GM12801 (cell line): ENCODE results near the gene YARS1.

Source experiments
- TF ChIP-seq, protein P1 (sequence below): IDR thresholded peaks from one replicate; pipeline ENCODE4 v1.5.1; 2011; ENCODE audit warnings: control low read depth; ENCODE audit not compliant: insufficient read length; ENCODE audit errors: extremely low read depth

Gene YARS1

DNA sequence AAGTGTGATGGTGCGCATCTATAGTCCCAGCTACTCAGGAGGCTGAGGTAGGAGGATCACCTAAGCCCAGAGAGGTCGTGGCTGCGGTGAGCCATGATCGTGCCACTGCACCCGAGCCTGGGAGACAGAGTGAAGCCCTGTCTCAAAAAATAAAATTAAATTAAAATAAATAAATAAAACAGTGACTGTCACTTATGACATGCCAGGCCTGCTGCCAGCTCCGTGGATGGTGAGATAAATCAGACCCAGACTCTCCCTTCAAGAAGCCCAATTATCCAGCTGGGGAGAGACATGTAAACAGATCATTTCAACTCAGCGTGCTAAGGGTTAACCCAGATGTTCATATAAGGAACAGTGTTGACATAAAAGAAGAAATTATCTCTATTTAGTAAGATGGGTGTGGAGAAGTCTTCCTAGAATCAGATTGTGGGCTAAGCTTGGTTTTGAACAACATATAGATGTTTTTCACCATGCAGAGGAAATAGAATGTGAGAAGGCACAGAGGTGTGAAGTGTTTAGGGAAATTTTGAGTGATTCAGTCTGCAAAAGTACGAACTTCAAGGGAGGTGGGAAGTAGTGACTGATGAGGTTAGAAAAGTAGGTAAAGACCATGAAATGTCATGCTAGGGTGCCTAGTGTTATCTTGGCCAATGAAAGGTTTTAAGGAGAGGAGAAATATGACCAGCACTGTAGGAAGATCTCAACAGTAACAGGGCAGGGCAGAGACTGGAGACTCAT, 18.3 kb downstream of the YARS1 start:
- TF ChIP-seq, protein P1, sequence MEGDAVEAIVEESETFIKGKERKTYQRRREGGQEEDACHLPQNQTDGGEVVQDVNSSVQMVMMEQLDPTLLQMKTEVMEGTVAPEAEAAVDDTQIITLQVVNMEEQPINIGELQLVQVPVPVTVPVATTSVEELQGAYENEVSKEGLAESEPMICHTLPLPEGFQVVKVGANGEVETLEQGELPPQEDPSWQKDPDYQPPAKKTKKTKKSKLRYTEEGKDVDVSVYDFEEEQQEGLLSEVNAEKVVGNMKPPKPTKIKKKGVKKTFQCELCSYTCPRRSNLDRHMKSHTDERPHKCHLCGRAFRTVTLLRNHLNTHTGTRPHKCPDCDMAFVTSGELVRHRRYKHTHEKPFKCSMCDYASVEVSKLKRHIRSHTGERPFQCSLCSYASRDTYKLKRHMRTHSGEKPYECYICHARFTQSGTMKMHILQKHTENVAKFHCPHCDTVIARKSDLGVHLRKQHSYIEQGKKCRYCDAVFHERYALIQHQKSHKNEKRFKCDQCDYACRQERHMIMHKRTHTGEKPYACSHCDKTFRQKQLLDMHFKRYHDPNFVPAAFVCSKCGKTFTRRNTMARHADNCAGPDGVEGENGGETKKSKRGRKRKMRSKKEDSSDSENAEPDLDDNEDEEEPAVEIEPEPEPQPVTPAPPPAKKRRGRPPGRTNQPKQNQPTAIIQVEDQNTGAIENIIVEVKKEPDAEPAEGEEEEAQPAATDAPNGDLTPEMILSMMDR, result no peak

DNA sequence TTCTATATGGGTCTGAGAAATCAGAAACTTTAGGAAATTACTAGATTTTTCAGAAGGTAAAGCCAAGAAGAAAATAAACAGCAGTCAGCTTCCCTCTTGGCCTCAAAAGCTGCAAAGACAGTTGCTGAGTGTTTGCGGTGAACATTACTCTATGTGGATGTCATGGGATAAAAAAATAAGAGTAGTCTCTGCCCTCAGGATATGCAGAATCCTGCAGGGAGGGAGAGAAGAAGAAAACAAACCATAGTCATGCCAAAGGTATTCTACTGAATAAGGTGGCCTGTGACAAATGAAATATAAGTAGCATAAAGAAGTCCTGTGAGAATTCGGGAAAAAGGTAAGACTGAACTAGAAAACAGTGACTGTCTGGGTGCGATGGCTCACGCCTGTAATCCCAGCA, 19.0 kb downstream of the YARS1 start:
- TF ChIP-seq, protein P1, result no peak

DNA sequence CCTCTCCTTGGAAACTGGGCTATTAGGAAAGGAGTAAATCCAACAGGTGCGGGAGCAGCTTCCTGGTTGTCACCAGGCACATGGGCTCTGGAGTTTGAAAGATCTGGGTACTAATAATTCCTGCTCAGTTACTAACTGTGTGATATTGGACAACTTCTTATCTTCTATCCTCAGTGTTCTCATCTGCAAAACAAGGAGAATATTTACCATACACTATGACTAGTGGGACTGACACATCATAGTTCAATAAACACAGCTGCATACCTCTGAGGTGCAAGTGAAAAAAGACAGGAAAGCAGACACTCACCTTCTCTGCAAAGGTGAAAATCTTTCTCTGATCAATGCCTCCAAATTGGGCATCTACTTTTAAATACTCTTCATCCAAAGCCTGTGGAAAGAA, 19.7 kb downstream of the YARS1 start:
- TF ChIP-seq, protein P1, result no peak

DNA sequence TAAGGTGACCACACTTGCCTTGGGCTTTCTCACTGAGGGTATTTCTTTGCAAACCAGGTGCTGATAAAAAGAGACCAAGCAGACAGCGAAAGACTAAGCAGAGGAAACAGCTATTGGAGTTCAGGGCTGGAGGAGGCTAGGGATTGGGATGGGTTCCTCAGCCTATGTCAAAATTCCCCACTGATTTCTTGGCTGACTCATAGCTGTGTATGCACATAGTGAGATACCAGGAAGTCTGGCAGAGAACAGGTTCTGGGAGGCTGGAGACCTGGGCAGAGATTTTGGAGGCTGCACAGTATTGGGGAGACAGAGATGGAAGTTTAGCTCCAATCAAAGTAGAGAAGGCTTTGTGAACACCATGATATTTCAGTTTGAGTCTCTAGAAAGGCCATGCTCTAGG, 25.3 kb downstream of the YARS1 start:
- TF ChIP-seq, protein P1, result no peak

DNA sequence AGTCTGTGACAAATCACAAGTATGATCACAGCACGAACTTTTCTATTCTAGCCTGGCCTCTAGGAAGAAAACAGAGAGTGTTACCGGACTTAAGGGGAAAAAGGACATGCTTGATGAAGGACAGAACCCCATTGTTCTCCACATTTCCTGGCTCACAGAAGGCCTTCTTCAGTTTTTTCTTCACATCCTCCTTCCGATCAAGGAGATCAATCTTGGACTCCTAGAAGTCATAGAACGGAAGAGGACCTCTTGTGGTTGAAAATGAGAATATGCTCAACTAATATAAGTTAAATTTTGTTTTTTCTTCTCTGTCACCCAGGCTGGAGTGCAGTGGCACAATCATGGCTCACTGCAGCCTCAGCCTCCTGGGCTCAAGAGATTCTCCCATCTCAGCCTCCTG, 30.3 kb downstream of the YARS1 start:
- TF ChIP-seq, protein P1, result no peak

DNA sequence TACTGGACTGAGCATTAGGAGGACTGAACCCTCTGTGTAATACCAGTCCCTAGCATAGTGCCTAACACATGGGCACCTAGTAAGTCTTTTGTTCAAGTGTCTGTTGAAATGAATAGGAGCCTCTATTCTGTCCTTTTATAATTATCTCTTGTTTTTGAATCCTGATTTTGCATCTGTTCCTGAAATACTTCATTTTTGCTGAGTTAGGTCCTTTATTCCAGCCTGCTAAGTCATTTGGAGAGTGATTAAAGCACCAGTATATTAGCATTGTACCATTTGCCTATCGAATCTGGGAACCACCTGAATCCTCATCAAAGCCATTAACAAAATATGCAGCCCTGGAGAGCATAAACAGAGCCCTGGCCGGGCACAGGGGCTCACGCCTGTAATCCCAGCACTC, 32.3 kb downstream of the YARS1 start:
- TF ChIP-seq, protein P1, result no peak

DNA sequence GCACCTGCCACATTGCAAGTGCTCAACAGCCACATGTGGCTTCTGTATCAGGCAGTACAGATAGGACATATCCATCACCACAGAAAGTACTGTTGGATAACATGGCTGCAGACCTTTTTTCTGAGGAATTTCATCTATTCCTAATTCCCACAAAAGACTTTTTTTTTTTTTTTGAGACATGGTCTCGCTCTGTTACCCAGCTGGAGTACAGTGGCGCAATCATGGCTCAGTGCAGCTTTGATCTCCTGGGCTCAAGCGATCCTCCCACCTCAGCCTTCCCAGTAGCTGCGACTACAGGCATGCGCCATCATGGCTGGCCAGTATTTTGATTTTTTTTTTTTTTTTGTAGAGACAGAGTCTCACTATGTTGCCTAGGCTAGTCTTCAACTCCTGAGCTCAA, 33.3 kb downstream of the YARS1 start:
- TF ChIP-seq, protein P1, result no peak
